Mucosa of rectum (tissue), 2 donors: ENCODE measurements around the gene PLPPR2.
"Not testable (repeated sequence)": the region's sequence is repeated elsewhere in the genome, so short reads cannot be mapped to it uniquely, and the experiment has no call there.

Source experiments
- H3K27ac ChIP-seq, 2 donors: one replicate each; pipeline ENCODE4 v1.7.0; 2013; ENCODE audit warnings: inconsistent platforms in 2 of 2, low read depth in 2 of 2, low read length in 2 of 2
- H3K27me3 ChIP-seq, 2 donors: one replicate each; pipeline ENCODE4 v1.7.0; 2013; ENCODE audit warnings: low read length in 2 of 2; ENCODE audit not compliant: control insufficient read depth in 2 of 2, insufficient read depth in 2 of 2
- H3K36me3 ChIP-seq, 2 donors: one replicate each; pipeline ENCODE4 v1.7.0; 2013; ENCODE audit warnings: low read length in 2 of 2; ENCODE audit not compliant: control insufficient read depth in 2 of 2, insufficient read depth in 2 of 2
- H3K4me1 ChIP-seq, 2 donors: one replicate each; pipeline ENCODE4 v1.7.0; 2013; ENCODE audit warnings: low read length in 2 of 2, mild to moderate bottlenecking in 1 of 2; ENCODE audit not compliant: control insufficient read depth in 2 of 2, insufficient read depth in 2 of 2
- H3K4me3 ChIP-seq, 2 donors: one replicate each; pipeline ENCODE4 v1.7.0; 2013; ENCODE audit warnings: low read length in 2 of 2
- H3K9ac ChIP-seq, 2 donors: one replicate each; pipeline ENCODE4 v1.7.0; 2013; ENCODE audit warnings: low read length in 2 of 2, low read depth in 1 of 2, mild to moderate bottlenecking in 1 of 2
- H3K9me3 ChIP-seq, 2 donors: one replicate each; pipeline ENCODE4 v1.7.0; 2013; ENCODE audit warnings: low read length in 2 of 2; ENCODE audit not compliant: control insufficient read depth in 2 of 2
- donor health status: healthy.
- donor health status: Normal muscosa, but diverticular disease.

PLPPR2 gene

GRCh38 chr19:11355160-11356073, at the start of gene PLPPR2:
PLPPR2 (plus strand) TSS chr19:11355432; CDS start chr19:11357674, 2,242 bp downstream.
- Histone ChIP-seq H3K27ac (no peak within 1 kb of the TSS), H3K4me3 (peak within 1 kb of the TSS; percentile 28 to 74), H3K9me3 (no peaks in the 10 kb centered on the region), H3K9ac (peak within 1 kb of the TSS in 1 of 2 donors; percentile 36), H3K36me3 (no peaks in the 10 kb centered on the region), H3K27me3 (no peaks in the 10 kb centered on the region), H3K4me1 (peaks cover 4 to 5% of the 10 kb centered on the region in 2 donors)

- Histone ChIP-seq H3K9me3 (no peaks in the 10 kb centered on the region), H3K4me1 (no peaks in the 10 kb centered on the region), H3K36me3 (no peaks in the 10 kb centered on the region), H3K4me3 (no peak overlapping the region), H3K9ac (no peak overlapping the region), H3K27ac (no peak overlapping the region), H3K27me3 (peaks cover 0 to 2% of the 10 kb centered on the region in 2 donors)
Measured at GRCh38 chr19:11306337-11306736, 48.9 kb upstream of the PLPPR2 start.

- H3K4me1 ChIP-seq, result peaks cover 13 to 15% of the 10 kb centered on the region in 2 donors
- H3K27ac ChIP-seq, H3K9ac ChIP-seq, H3K4me3 ChIP-seq, H3K27me3 ChIP-seq, H3K36me3 ChIP-seq, H3K9me3 ChIP-seq: not testable (repeated sequence)
Measured at GRCh38 chr19:11320278-11320995, 34.8 kb upstream of the PLPPR2 start.

- Histone ChIP-seq H3K4me1 (peaks cover 13 to 15% of the 10 kb centered on the region in 2 donors), H3K4me3 (no peak overlapping the region), H3K27ac (no peak overlapping the region), H3K9ac (no peak overlapping the region), H3K27me3 (no peaks in the 10 kb centered on the region), H3K9me3 (no peaks in the 10 kb centered on the region), H3K36me3 (no peaks in the 10 kb centered on the region)
Measured at GRCh38 chr19:11321191-11322126, 33.8 kb upstream of the PLPPR2 start.

- H3K36me3 ChIP-seq, result peaks cover 3 to 4% of the 10 kb centered on the region in 2 donors
- H3K4me3 ChIP-seq, result no peak overlapping the region
- H3K27me3 ChIP-seq, result no peaks in the 10 kb centered on the region
- H3K27ac ChIP-seq, result no peak overlapping the region
- no peaks in the 10 kb centered on the region for H3K9me3 ChIP-seq
- no peak overlapping the region for H3K9ac ChIP-seq
- peaks cover 13 to 15% of the 10 kb centered on the region in 2 donors for H3K4me1 ChIP-seq
Measured at GRCh38 chr19:11322269-11323024, 32.8 kb upstream of the PLPPR2 start.

- H3K9me3 ChIP-seq, result no peaks in the 10 kb centered on the region
- H3K27me3 ChIP-seq, result no peaks in the 10 kb centered on the region
- H3K27ac ChIP-seq, result peak overlapping the region; percentile 38 to 67
- peaks cover 3 to 4% of the 10 kb centered on the region in 2 donors for H3K36me3 ChIP-seq
- peaks cover 13 to 15% of the 10 kb centered on the region in 2 donors for H3K4me1 ChIP-seq
- peak overlapping the region in 1 of 2 donors; percentile 29 for H3K9ac ChIP-seq
- H3K4me3 ChIP-seq, result no peak overlapping the region
Measured at GRCh38 chr19:11323601-11324078, 31.6 kb upstream of the PLPPR2 start.

GRCh38 chr19:11324079-11324661, 31.1 kb upstream of the PLPPR2 start:
- H3K4me1 ChIP-seq, result peaks cover 13 to 15% of the 10 kb centered on the region in 2 donors
- peak overlapping the region; percentile 59 to 67 for H3K27ac ChIP-seq
- peaks cover 3 to 4% of the 10 kb centered on the region in 2 donors for H3K36me3 ChIP-seq
- H3K4me3 ChIP-seq, result no peak overlapping the region
- no peaks in the 10 kb centered on the region for H3K9me3 ChIP-seq
- H3K27me3 ChIP-seq, result no peaks in the 10 kb centered on the region
- H3K9ac ChIP-seq, result peak overlapping the region in 1 of 2 donors; percentile 29

- H3K36me3 ChIP-seq, result peaks cover 3 to 4% of the 10 kb centered on the region in 2 donors
- H3K9me3 ChIP-seq, result no peaks in the 10 kb centered on the region
- no peak overlapping the region for H3K9ac ChIP-seq
- H3K4me3 ChIP-seq, result no peak overlapping the region
- H3K4me1 ChIP-seq, result peaks cover 13 to 15% of the 10 kb centered on the region in 2 donors
- peak overlapping the region; percentile 40 to 59 for H3K27ac ChIP-seq
- H3K27me3 ChIP-seq, result no peaks in the 10 kb centered on the region
Measured at GRCh38 chr19:11324748-11325389, 30.4 kb upstream of the PLPPR2 start.
